Brain pericyte (primary cell): ENCODE data around the gene FAM114A1.
"Not testable (repeated sequence)": the region's sequence is repeated elsewhere in the genome, so short reads cannot be mapped to it uniquely, and the experiment has no call there.

ENCODE experiments used
- DNase-seq: peaks from one replicate; pipeline ENCODE4 v3.0.0-alpha.2; 2012; ENCODE audit warnings: low read depth, low spot score

The FAM114A1 gene

DNA sequence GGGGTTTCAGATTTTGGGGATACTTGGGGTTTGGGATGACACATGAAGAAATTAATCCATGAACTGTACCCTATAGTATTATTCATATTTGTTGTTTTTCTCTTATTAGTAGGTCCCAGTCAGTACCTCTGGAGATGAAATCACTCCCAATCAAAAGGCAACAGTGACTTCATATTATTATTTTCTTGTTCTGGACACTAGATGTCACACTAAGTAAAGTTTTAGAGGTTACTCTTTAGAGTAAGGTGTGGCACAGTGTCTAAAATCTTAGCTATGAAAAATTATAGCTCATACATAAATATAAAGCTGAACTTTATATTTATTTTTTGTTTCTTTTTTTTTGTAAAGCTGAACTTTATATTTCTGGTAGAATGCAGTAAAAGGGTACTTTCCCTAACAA is 35.1 kb downstream of the FAM114A1 start:
- DNase-seq, result no peak

DNA sequence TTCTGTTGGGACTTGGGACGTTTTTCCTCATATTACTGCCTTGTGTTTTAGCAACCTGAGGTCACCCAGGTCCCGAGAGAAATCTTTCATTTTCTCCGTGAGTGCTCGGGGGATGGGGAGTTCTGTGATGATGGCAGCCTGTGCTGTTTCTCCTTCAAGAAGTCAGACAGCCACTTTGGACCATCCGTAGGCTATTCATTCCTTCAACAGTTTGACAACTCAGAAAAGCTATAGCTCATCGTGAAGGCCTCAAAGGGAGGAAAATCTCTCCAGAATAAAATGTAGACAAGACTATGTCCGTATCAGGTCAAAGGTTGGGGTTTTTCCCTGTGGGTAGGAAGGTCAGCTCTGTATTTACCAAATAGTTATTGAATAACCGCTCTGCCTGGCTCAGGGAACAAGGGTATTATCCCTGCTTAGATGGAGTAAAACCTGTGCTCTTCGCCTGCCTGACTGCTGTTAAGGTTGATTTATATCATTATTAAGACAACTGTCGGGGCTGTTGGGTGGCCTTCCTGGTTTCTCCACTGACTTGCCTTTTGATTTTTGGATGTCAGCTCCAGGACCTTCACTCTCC is 36.6 kb downstream of the FAM114A1 start:
- no peak for DNase-seq

DNA sequence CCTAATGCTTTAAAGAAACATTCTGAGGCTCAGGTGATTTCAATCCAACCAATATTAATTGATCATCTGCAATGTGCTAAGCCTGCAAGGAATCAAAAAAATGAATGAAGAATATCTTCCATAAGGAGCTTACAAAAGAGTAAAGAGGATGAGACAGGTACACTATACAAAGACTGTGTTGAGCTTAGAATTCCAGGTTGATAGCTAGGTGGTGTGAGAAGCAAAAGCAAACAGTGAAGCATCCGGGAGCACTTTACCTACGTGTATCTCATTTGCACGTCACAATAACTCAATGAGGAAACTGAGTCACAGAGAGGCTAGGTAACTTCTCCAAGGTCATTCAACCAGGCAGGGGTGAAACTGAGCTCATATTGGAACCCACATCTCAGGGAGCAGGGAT is 37.1 kb downstream of the FAM114A1 start:
- no peak for DNase-seq

DNA sequence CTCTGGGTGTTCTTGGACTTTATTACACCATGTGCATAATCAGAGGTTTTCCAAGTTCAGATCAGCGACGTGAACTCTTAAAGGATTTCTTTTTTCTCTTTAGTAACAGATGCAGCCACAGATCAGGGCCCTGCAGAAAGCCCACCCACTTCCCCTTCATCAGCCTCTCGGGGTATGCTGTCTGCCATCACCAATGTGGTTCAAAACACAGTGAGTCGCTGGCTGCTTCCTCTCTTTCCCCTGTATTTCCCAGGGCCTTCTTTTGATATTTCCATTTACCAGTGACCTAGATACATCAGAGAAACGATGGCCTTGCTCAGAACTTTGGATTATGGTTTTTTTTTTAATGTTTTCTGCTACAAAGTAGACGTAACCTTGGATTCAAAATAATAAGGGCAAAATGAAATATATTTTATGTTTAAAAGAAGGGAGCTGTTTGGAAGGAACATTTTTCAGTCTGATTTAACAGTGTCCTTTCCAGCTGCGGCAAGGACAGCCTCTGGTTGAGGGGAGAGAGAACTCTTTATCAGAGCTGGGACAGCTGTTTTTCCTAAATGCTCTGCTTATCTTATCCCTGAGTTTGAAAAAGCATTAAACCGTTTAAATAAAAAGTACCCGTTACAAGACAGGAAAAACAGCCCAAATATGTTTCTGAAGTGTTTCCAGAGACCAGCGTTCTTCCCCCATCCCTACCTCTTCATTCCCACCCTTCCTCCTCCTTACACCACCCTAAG is 38.2 kb downstream of the FAM114A1 start:
- DNase-seq, result no peak

DNA sequence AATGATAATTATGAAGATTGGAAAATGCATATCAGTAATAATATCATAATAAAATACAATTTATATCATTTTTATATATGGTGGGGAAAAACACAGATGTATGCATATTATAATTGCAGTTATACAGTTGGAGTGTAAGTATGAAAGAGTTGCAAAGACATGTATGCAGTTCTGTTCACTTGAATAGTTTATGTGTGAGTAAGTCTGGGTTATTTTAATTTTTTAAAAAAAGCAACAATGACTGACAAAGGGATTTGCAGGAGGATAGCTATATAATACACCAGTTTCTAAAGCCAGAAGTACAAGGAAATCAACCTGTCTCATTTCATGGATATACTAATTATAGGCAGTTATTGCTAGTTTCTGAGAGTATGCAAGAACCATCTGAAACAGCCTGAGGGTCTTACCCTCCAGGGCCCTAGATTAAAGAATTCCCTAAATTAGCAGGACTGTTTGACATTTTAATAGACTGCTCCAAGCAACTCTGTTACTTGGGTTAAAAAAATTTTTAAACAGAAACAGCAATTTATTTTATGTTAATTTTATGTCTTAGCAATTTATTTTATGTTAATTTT is 40.2 kb downstream of the FAM114A1 start:
- DNase-seq, result no peak

GRCh38 chr4:38909015-38909414 is 41.4 kb downstream of the FAM114A1 start:
- no peak for DNase-seq

DNA sequence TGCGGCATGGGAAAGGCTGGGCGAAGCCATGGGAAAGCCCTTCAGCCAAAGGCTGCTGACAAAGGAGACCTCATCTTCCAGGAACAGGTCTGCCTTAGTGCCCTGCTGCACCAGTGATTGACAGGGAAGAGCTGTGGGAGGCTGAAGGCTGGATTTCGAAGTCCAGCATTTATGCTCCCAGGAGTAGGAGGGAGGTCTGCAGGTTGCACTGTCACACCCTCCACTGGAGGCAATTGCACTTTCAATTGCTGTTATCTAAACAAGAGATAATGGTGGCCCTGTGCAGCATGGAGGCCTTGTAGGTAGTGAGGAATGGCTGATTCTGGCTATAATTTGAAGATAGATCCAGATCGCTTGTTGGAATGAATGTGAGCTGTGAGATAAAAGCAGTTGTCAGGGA is 43.7 kb downstream of the FAM114A1 start:
- no peak for DNase-seq

GRCh38 chr4:38914854-38915253 is 47.2 kb downstream of the FAM114A1 start:
- DNase-seq, result no peak

- not testable (repeated sequence) for DNase-seq
Observed at GRCh38 chr4:38916267-38916666, 48.7 kb downstream of the FAM114A1 start.

GRCh38 chr4:38917481-38918025 is 49.9 kb downstream of the FAM114A1 start:
- peak; percentile 69 for DNase-seq

- no peak for DNase-seq
Observed at GRCh38 chr4:38919494-38919893, 51.9 kb downstream of the FAM114A1 start.

GRCh38 chr4:38920186-38920585 is 52.6 kb downstream of the FAM114A1 start:
- no peak for DNase-seq

DNA sequence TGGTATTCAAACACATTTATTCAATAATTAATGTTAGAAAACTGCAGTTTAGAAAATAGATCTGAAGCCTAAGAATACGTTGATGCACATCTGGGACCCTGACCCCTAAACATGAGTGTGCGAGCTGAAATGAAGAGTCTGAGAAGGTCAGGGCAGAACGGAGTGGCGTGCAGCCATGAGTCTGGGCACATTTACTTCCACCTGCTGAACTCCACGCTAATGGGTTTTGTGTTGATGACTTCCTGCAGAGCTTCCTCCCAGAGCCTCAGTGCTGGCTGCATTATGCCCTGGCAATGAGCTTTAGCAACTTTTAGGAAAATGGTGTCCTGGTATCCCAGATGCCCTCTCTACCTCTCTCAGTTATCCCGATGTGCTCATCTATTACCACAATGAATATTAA is 53.1 kb downstream of the FAM114A1 start:
- no peak for DNase-seq

GRCh38 chr4:38921151-38921550 is 53.5 kb downstream of the FAM114A1 start:
- peak; percentile 31 for DNase-seq

DNA sequence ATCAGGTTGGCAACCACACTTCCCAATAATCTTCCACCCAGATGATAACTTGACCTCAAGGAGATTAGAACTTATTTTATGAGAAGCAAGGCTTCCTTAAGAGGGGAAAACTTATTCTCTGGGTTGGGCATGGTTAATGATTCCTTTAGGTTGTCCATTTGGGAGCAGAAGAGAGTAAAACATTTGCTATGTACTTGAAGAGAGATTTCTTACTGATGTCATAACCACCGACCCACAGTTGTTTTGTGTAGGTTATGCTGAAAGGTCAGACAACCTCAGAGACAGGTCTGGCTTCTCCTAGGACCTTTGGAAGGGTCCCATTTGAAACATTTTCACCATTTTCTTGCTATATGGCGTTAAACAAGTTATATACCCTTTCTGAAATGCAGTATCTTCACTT is 56.1 kb downstream of the FAM114A1 start:
- DNase-seq, result no peak

DNA sequence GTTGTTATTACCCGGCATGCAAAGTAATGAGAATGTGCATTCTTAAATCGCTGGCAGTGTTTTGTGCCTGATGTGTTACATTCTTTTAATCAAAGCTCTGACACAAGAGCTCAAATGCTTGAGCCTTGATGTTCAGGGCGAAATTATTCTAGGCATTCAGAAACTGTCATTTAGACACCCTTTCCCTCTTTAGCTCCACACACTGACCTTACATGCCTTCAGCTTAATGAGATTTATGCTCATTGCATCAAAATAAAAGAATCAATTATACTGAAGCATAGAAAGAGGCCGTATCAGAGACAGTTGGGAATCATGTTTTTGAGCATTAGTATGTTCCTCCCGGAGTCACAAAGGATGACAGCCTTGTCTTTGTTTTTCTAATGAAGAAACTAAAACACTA is 56.7 kb downstream of the FAM114A1 start:
- no peak for DNase-seq

GRCh38 chr4:38925492-38926413 is 58.1 kb downstream of the FAM114A1 start:
- no peak for DNase-seq

GRCh38 chr4:38926896-38927295 is 59.3 kb downstream of the FAM114A1 start:
- no peak for DNase-seq

GRCh38 chr4:38928568-38928967 is 61.0 kb downstream of the FAM114A1 start:
- no peak for DNase-seq

GRCh38 chr4:38928974-38929373 is 61.4 kb downstream of the FAM114A1 start:
- DNase-seq, result no peak

GRCh38 chr4:38930204-38930603 is 62.6 kb downstream of the FAM114A1 start:
- no peak for DNase-seq

DNA sequence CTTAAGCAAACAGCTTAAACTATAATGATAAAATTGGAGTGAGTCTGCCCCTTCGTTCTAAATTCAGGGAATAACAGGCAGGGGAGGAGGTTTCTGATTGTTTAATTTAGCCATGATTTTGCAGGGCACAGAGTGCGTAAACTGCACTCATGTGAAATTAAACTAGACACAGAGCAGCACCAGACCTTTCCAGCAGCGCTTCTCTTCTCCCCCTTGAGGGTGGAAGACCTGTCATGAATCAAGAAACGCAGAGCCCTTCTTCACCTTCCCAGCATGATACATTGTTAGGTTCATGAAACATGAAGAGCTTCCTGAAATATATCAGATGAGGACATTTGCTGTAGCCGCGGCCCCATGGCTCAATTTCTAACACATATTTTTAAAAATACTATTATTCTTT is 63.1 kb downstream of the FAM114A1 start:
- DNase-seq, result no peak
